A673 (cell line): ENCODE results near the gene SPIRE2.

Experiments
- CTCF ChIP-seq: fragments of 300-800, 200-600 bp; sonication (generic); conservative IDR thresholded peaks from 2 replicates; pipeline ENCODE4 v1.5.1; 2017; ENCODE audit warnings: low read depth, mild to moderate bottlenecking, antibody characterized with exemption, low read length, moderate library complexity, mixed read lengths
- EZH2 ChIP-seq: fragments of 200-600 bp; sonication (generic); IDR thresholded peaks from 2 replicates; pipeline ENCODE4 v1.6.1; 2017; ENCODE audit warnings: borderline replicate concordance, low read depth, mild to moderate bottlenecking, mixed read lengths, antibody characterized with exemption, low read length; ENCODE audit not compliant: poor library complexity, severe bottlenecking

GRCh38 chr16:89805136-89805905 is 23.0 kb upstream of the SPIRE2 start:
- TF ChIP-seq CTCF, result no peak
- TF ChIP-seq EZH2, result no peak
